ENCODE data around the gene PEX6.

The PEX6 gene, protein sequence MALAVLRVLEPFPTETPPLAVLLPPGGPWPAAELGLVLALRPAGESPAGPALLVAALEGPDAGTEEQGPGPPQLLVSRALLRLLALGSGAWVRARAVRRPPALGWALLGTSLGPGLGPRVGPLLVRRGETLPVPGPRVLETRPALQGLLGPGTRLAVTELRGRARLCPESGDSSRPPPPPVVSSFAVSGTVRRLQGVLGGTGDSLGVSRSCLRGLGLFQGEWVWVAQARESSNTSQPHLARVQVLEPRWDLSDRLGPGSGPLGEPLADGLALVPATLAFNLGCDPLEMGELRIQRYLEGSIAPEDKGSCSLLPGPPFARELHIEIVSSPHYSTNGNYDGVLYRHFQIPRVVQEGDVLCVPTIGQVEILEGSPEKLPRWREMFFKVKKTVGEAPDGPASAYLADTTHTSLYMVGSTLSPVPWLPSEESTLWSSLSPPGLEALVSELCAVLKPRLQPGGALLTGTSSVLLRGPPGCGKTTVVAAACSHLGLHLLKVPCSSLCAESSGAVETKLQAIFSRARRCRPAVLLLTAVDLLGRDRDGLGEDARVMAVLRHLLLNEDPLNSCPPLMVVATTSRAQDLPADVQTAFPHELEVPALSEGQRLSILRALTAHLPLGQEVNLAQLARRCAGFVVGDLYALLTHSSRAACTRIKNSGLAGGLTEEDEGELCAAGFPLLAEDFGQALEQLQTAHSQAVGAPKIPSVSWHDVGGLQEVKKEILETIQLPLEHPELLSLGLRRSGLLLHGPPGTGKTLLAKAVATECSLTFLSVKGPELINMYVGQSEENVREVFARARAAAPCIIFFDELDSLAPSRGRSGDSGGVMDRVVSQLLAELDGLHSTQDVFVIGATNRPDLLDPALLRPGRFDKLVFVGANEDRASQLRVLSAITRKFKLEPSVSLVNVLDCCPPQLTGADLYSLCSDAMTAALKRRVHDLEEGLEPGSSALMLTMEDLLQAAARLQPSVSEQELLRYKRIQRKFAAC

DNA sequence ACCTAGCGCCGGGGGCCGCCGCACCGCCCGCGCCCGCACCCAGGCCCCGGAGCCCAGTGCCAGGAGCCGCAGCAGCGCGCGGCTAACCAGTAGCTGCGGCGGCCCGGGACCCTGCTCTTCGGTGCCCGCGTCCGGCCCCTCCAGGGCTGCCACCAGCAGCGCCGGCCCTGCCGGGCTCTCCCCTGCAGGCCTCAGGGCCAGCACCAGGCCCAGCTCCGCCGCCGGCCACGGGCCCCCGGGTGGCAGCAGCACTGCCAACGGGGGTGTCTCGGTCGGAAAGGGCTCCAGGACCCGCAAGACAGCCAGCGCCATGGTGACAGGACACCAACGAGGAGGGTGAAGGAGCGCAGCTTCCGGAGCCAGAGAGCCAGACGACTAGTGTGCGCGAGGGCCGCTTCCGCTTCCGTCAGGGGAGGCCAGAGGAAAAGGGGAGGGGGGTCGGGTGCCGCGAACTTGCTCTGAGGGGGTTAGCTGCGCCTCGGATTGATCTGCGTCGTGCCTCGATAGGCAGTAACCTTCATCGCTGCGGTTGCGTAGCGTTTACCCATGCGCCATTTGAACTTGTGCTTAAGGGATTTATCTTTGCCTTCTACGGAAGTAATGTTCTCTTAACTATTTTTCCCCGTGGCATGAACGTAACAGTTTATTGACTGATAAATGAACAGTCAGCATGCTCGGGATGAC is at the start of gene PEX6:
TSS of gene PEX6 (minus strand) at position 343 of the 684 bp plus-strand sequence. CDS start at position 312, 31 bp downstream.
- TF ChIP-seq, protein P1, sequence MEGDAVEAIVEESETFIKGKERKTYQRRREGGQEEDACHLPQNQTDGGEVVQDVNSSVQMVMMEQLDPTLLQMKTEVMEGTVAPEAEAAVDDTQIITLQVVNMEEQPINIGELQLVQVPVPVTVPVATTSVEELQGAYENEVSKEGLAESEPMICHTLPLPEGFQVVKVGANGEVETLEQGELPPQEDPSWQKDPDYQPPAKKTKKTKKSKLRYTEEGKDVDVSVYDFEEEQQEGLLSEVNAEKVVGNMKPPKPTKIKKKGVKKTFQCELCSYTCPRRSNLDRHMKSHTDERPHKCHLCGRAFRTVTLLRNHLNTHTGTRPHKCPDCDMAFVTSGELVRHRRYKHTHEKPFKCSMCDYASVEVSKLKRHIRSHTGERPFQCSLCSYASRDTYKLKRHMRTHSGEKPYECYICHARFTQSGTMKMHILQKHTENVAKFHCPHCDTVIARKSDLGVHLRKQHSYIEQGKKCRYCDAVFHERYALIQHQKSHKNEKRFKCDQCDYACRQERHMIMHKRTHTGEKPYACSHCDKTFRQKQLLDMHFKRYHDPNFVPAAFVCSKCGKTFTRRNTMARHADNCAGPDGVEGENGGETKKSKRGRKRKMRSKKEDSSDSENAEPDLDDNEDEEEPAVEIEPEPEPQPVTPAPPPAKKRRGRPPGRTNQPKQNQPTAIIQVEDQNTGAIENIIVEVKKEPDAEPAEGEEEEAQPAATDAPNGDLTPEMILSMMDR (IDR thresholded peaks at IDR 0.05; ENCODE audit: low read depth, low read length) = no peak
- peak; percentile 77 to 78 for DNase-seq (ENCODE audit: low read depth in 2 of 2)
- peak within 1 kb of the TSS; percentile 70 to 71 for H3K4me3 ChIP-seq (replicated peaks in 1 of 2; ENCODE audit: low read depth in 2 of 2, low read length in 2 of 2)

DNA sequence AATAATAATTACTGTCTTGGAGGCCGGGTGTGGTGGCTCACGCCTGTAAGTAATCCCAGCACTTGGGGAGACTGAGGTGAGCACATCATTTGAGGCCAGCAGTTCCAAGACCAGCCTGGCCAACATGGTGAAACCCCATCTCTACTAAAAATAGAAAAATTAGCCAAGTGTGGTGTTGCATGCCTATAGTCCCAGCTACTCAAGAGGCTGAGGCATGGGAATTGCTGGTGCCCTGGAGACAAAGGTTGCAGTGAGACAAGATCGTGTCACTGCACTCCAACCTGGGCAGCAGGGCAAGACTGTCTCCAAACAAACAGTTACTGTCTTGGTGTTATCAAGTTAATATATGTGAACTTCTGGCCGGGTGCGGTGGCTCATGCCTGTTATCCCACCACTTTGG is 47.4 kb upstream of the PEX6 start:
- H3K4me3 ChIP-seq (replicated peaks in 1 of 2; ENCODE audit: low read depth in 2 of 2, low read length in 2 of 2) = no peak overlapping the region
- DNase-seq (ENCODE audit: low read depth in 2 of 2) = no peak
- TF ChIP-seq, protein P1 (IDR thresholded peaks at IDR 0.05; ENCODE audit: low read depth, low read length) = no peak

DNA sequence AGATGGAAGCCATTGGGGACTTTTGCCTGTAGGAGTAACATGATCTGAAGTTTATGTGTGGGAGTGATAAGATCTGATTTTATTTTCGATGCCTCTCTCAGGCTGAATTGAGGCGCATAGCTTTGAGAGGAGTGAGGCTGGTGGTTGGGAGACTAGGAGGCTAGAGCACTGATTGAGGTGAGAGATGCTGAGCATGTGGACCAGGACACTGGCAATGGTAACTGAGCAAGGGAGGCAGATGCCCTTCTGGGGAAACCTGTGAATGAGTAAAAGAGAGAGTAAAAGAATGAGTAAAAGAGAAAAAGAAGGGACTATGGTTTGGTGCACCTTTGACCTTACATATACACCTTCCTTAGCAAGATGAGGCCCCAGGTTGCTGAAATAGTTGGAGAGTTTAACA is 45.5 kb upstream of the PEX6 start:
- DNase-seq (ENCODE audit: low read depth in 2 of 2) = no peak
- TF ChIP-seq, protein P1 (IDR thresholded peaks at IDR 0.05; ENCODE audit: low read depth, low read length) = no peak
- no peak overlapping the region for H3K4me3 ChIP-seq (replicated peaks in 1 of 2; ENCODE audit: low read depth in 2 of 2, low read length in 2 of 2)

DNA sequence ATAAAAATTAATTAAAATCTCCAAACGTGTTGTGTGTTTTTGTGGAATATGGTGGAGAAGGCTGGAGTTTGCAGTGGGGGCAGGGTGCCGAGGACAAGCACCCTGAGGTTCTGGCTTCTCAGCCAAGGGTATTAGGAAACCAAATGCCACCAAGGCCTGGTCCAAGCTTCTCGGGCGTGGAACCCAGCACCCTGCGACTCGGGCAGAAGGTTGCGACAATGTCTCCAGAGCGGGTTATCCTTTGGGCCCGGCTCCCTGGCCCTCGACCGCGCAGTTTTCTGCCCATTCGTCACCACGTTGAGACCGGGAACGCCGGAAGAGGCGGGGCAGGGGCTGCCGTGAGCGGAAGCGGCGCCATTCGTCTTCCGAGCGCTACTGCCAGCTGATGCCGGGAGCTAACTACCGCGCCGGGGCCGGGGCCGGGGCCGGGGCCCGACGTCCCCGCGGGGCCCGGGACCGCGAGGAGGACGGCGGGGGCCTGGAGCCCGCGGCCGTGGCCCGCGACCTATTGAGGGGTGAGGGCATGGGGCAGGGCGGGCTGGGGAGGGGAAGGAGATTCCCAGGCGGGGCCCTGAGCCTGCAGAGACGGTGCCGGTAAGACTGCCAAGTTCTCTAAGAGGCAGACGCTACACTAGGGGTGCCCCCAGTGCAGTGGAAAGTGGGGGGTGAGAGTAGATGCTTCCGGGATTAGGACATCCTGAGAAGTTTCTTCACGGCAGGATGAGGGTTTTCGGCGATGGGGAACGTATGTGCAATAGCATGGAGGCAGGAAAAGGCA is 42.5 kb upstream of the PEX6 start, which contains the start of gene RRP36:
TSS of gene RRP36 (plus strand) at position 354 of the 778 bp plus-strand sequence. CDS start at position 386, 32 bp downstream.
- peak; percentile 71 to 73 for DNase-seq (ENCODE audit: low read depth in 2 of 2)
- peak within 1 kb of the TSS; percentile 96 to 98 for H3K4me3 ChIP-seq (replicated peaks in 1 of 2; ENCODE audit: low read depth in 2 of 2, low read length in 2 of 2)
- TF ChIP-seq, protein P1 (IDR thresholded peaks at IDR 0.05; ENCODE audit: low read depth, low read length) = no peak

DNA sequence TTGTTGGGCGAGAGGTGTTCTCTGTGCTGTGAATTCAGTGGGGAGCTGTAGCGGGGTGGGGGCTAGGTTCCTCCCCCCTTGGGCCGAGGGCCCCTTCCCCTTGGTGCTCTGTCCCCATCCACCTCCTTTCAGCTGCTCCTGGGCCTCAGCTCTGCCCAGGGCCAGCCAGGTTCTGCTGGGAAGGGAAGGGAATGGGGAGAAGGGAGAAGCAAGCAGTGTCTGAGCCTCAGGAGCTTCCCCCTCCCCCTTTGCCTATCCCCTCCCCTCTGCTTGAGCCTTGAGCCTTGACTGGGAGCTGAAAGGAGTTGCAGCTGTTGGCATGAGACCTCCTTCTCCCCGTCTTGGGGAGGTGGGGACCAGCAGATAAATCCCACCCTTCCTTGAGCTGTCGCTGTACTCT is 41.9 kb upstream of the PEX6 start:
- peak overlapping the region in 1 of 2 donors; percentile 96 for H3K4me3 ChIP-seq (replicated peaks in 1 of 2; ENCODE audit: low read depth in 2 of 2, low read length in 2 of 2)
- peak in 1 of 2 donors; percentile 24 for DNase-seq (ENCODE audit: low read depth in 2 of 2)
- TF ChIP-seq, protein P1 (IDR thresholded peaks at IDR 0.05; ENCODE audit: low read depth, low read length) = no peak

All from cardiac fibroblast (primary cell).